ENCODE data around the gene MRPS14.

The MRPS14 gene

GRCh38 chr1:175019524-175019923, 3.7 kb downstream of the MRPS14 start:
- DNase-seq (ENCODE audit: low read depth) = no peak

- no peak for DNase-seq (ENCODE audit: low read depth)
Observed at GRCh38 chr1:175015243-175015642, 8.0 kb downstream of the MRPS14 start.

DNA sequence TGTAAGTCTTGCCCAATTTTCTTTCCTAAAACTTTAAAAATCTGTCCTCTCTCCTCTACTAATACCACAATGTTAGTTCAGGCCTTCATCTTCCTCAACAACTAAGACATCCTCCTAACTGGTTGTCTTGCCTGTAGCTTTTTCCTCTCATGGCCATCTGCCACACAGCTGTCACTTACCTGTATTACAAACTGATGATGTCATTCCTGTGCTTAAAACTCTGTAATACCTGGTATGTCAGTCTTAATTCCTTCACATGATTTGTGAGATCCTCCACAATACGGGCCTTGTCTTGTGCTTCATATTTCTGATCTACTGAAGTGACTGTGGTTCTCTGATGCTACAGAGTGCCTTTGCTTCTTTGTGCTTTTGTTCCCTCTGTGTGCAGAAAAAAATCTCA, 9.8 kb downstream of the MRPS14 start:
- DNase-seq (ENCODE audit: low read depth) = no peak

- no peak for DNase-seq (ENCODE audit: low read depth)
Observed at GRCh38 chr1:175009532-175009931, 13.7 kb downstream of the MRPS14 start.

- no peak for DNase-seq (ENCODE audit: low read depth)
Observed at GRCh38 chr1:175005085-175005783, 18.0 kb downstream of the MRPS14 start.

GRCh38 chr1:175003521-175003920, 19.7 kb downstream of the MRPS14 start:
- DNase-seq (ENCODE audit: low read depth) = no peak

- no peak for DNase-seq (ENCODE audit: low read depth)
Observed at GRCh38 chr1:175002910-175003517, 20.2 kb downstream of the MRPS14 start.

GRCh38 chr1:175000697-175001187, 22.5 kb downstream of the MRPS14 start:
- DNase-seq (ENCODE audit: low read depth) = no peak

DNA sequence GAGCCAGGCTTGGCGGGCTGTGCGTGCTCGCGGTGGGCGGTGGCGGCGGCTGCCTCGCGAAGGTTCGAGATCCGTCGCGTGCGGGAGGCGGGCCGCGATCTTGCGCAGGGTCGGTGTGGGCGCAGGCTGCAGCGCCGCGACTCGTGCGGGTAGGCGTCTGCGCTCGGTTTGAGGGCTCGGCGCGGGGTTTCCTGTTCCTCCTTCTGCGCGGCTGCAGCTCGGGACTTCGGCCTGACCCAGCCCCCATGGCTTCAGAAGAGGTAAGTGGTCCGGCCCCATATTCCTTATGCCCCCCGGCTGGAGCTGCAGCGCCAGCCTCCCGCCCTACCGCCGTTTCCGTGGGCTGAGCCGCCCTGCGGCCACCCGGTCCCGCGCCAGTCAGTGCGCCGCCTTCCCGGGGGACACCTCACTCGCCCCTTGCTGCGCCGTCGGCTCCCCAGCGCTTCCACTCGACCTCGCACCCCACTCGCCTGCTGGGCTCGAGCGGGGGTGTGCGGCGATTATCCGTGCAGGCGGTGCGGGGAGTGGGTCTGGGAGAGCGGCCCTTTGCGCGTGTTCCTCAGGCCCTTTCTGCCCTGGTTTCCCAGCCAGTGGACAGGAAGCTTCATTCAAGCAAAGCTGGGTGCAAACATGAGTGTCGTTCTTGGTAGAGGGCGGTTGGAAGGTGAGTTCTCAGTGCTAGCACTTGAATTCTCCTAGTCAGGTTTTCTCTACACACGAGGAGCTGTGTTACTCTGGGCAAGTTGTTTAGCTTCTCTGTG, 23.1 kb downstream of the MRPS14 start, which contains the start of gene CACYBP:
TSS of gene CACYBP (plus strand) at position 12 of the 761 bp plus-strand sequence. CDS start at position 246, 234 bp downstream.
- DNase-seq (ENCODE audit: low read depth) = no peak

DNA sequence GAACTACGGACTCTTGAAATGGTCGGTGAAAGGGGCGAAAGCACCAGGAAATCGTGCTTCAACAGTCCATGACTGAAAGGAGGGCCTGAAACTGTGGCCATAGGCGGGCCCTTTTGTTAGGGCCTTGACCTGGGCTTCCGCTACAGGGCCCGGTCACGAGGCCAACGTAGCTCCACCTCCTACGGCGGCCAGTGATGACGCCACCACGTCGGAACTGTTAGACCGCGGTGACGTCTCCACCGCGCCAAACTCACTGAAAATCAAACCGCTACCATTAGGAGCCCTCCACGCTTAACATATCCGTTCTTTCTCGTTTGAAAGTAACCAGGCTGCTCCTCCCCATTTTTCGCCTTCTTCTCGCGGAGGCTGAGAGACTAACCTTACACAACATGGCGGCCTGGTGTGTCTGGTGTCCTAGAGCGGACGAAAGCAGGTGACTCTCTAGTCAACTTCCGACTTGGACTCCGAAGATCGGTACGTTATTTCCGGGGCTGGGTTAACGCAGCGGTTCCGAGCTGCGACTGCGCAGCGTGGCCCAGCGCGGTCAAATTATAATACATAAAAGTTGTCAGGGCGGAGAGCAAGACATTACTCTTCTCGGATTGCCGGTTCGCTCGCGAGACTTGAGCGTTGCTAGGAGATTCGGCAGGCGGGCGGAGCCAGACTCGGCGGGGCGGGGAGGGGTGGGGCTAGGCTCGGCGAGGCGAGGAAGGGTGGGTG, 23.8 kb downstream of the MRPS14 start:
- DNase-seq (ENCODE audit: low read depth) = peak; percentile 96

DNA sequence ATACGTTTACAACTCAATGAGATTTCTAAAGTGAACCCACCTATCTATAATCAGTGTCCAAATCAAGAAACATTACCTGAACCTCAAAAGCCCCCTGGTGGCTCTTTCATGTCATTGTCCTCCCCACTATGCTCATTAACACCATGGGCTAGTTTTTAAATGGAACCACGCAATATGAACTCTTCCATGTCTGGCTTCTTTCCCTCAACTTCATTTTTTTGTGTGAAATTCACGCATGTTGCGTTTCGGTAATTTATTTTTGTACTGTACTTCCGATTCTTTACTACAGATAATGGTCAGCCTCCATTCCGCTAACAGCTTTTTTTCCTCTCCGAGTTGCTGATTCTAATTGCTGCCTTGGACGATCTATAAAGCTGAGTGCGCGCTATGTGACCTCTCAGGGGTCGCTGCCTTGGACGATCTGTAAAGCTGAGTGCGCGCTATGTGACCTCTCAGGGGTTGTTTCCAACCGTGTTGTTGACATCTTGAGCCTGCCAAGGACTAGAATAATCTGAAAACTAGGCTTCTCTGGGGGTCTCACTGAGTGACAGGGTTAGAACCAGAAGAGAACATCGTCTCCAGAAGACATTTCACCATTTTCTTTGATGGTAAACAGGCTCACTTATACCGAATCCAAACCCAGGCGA, 24.5 kb downstream of the MRPS14 start:
- no peak for DNase-seq (ENCODE audit: low read depth)

GRCh38 chr1:174997041-174997440, 26.2 kb downstream of the MRPS14 start:
- no peak for DNase-seq (ENCODE audit: low read depth)

GRCh38 chr1:174996476-174996875, 26.7 kb downstream of the MRPS14 start:
- DNase-seq (ENCODE audit: low read depth) = no peak

GRCh38 chr1:174995916-174996315, 27.3 kb downstream of the MRPS14 start:
- DNase-seq (ENCODE audit: low read depth) = no peak

DNA sequence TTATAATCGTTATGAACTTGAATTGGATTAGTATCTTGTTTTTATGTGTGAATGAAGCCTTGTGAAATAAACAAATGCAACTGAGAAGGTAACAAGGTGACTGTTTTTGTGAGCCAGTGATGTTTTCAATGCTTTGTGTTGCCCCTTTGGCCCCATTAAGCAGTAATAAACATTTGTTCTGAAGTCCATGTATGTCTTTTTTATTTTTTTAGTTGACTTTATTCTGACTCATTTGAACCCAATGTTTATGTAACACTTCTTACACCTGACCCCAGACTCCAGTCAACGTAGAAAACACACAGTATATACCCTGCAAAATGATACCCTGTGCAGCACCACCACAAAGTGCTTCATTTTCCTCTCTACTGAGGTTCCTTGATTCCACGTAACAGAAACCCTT, 28.1 kb downstream of the MRPS14 start:
- no peak for DNase-seq (ENCODE audit: low read depth)

DNA sequence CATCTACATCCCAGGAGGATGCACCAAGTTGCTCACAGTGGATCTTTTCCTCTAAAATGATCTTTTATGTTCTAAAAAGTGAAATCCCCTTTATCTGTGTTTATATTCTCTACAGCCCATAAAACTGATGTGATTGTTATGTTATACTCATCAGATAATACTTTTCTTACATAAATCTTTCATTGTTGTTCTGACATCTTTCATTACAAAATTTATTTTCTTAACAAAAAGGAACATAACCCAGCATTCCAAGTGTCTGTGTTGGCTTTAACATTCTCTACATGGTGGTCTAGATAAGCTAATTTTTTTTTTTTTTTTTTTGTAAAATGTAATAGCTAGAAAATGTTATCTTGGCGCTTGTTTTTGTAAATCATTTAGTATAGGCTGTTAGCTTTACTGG, 31.8 kb downstream of the MRPS14 start:
- DNase-seq (ENCODE audit: low read depth) = no peak

DNA sequence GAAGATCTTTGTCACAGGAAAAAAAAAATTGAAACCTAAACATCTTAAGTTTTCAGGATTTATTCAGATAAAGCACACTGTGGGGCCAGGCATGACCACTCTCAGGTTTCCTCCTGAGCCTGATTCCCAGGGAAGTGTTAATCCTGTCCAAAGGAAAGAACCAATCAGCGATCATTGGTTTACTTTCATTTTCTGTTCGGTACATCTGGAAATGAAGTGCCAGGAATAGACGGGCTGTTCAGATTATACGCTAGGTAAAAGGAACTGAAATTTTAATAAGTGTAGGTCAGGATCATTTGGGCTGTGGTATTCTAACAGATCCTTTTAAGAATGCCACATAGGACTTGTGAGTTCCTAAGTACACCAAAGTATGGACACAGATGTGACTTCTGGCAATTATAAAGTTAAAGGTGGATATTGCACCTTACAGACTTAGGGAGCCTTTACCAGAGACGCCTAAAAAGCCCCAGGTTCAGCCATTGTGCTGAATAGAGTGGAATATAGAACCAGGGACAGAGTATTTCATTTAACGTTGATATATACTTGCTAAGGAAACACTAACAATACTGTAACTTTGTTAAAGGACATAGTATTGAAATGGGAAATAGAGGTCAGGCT, 32.7 kb downstream of the MRPS14 start:
- DNase-seq (ENCODE audit: low read depth) = no peak

DNA sequence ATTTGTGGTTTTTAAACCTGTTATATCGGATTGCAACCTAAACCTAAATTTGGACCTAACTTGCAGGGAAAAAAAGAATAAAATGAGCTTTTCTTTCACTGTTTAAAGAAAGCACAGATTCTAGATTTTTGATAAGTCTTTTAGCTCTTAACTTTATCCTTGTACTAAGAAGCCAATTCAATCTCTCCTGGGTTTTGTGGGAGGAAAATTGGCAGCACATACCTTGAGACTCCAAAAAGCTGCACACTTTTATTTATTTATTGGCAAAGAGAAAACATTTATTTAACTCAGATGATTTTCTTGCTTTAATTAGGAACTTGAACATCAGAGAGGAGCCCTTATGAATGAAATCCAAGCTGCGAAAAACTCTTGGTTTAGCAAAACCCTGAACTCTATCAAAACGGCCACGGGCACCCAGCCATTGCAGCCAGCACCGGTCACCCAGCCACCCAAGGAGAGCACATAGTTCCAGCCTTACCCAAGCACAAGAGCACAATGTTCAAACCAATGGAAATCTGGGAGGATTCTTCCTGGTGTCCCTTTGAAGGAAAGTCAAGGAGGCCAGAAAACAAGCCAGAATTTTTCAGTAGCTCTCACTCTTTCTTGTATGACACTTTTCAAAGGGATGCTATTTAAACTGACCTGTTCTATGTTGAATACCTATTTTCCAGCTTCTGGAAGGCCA, 33.5 kb downstream of the MRPS14 start:
- DNase-seq (ENCODE audit: low read depth) = no peak

GRCh38 chr1:174988986-174989385, 34.2 kb downstream of the MRPS14 start:
- DNase-seq (ENCODE audit: low read depth) = no peak

DNA sequence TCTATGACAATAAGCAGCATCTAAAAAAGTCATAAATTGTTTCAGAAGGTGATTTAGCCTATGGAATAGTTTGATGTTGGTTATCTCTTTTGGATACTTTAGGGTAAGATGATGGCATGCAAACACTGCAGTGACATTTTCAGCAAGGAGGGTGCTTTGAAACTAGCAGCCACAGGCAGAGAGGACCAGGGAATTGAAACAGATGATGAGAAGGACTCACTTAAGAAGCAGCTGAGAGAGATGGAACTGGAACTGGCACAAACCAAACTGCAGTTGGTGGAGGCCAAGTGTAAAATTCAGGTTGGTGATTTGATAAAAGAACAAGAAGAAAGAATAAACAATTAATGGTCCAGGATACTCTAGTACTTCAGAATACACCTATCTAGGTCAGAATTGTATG, 34.7 kb downstream of the MRPS14 start:
- DNase-seq (ENCODE audit: low read depth) = no peak

GRCh38 chr1:174984952-174985351, 38.3 kb downstream of the MRPS14 start:
- DNase-seq (ENCODE audit: low read depth) = no peak
